T-cell (primary cell): ENCODE data around the gene BARX2. TPM values are rescaled to one million over a fixed set of nuclear protein-coding genes. Genes with fewer than 3 reads are reported as not detected.

Experiments
- ATAC-seq, 4 experiments: fragments of 200-7000 bp in 3 of 4; fragments of 150-1000 bp in 1 of 4; cut with Tn5 transposase; replicated peaks in 1 of 4; 1 replicate in 3 of 4; 2 replicates in 1 of 4; pipeline ENCODE4 v1.10.0; 2021; ENCODE audit warnings: moderate library complexity in 3 of 4, mild to moderate bottlenecking in 2 of 4, moderate number of reproducible peaks in 1 of 4
- CTCF ChIA-PET, 2 donors: fragments of 300-600 bp; sonication (Branson Sonifier 250); formaldehyde crosslinking; loops; one replicate each; lab custom pipeline; 2022; ENCODE audit warnings: antibody characterized with exemption in 2 of 2; lab: Charles Lee
- POLR2A ChIA-PET, 2 donors: fragments of 300-600 bp; sonication (Branson Sonifier 250); formaldehyde crosslinking; loops; one replicate each; lab custom pipeline; 2022; ENCODE audit warnings: antibody characterized with exemption in 2 of 2; lab: Charles Lee
- DNase-seq, 35 experiments: peaks; one replicate each; pipeline versions ENCODE4 v3.0.0 to v3.0.0-alpha.2; 2013 to 2023
- H3K27ac ChIP-seq: one replicate; pipeline ENCODE4 v1.5.1; 2013; ENCODE audit warnings: low read length
- H3K27me3 ChIP-seq, 2 experiments: replicated peaks in 1 of 2; 1 replicate in 1 of 2; 2 replicates in 1 of 2; pipeline versions ENCODE4 v1.6.1 to v1.7.0; 2013; ENCODE audit warnings: low read length in 1 of 2, mixed read lengths in 1 of 2; ENCODE audit not compliant: control insufficient read depth in 2 of 2, insufficient read depth in 2 of 2; ENCODE audit errors: extremely low read depth in 1 of 2
- H3K36me3 ChIP-seq, 2 donors: 1 replicate in 1 of 2; 2 replicates in 1 of 2; pipeline versions ENCODE4 v1.6.1 to v1.7.0; 2013; ENCODE audit warnings: low read length in 1 of 2; ENCODE audit not compliant: control insufficient read depth in 2 of 2, insufficient read depth in 1 of 2; ENCODE audit errors: extremely low read depth in 1 of 2
- H3K4me1 ChIP-seq, 2 experiments: 1 replicate in 1 of 2; 2 replicates in 1 of 2; pipeline versions ENCODE4 v1.6.1 to v1.7.0; 2013; ENCODE audit warnings: low read length in 2 of 2, mixed read lengths in 1 of 2; ENCODE audit not compliant: insufficient read depth in 2 of 2, control insufficient read depth in 1 of 2; ENCODE audit errors: extremely low read depth in 1 of 2
- H3K4me3 ChIP-seq, 2 donors: 1 replicate in 1 of 2; 2 replicates in 1 of 2; pipeline versions ENCODE4 v1.5.1 to v1.7.0; 2013; ENCODE audit warnings: mild to moderate bottlenecking in 2 of 2, low read length in 1 of 2, moderate library complexity in 1 of 2; ENCODE audit not compliant: control insufficient read depth in 1 of 2; ENCODE audit errors: extremely low read depth in 1 of 2
- H3K9me3 ChIP-seq: 2 replicates; pipeline ENCODE4 v1.7.0; 2013
- H3K27ac Mint-ChIP-seq, 2 donors: one replicate each; pipeline ENCODE4 v1.8.0; 2020 to 2021; ENCODE audit warnings: mild to moderate bottlenecking in 2 of 2, mixed read lengths in 2 of 2
- H3K27me3 Mint-ChIP-seq, 2 donors: one replicate each; pipeline ENCODE4 v1.8.0; 2021 to 2022; ENCODE audit warnings: mixed read lengths in 2 of 2
- H3K36me3 Mint-ChIP-seq: one replicate; pipeline ENCODE4 v1.8.0; 2021; ENCODE audit warnings: mixed read lengths
- H3K4me1 Mint-ChIP-seq, 3 donors: one replicate each; pipeline ENCODE4 v1.8.0; 2020 to 2022; ENCODE audit warnings: mixed read lengths in 3 of 3, mild to moderate bottlenecking in 1 of 3
- H3K4me3 Mint-ChIP-seq, 3 donors: one replicate each; pipeline ENCODE4 v1.8.0; 2020 to 2022; ENCODE audit warnings: mild to moderate bottlenecking in 3 of 3, mixed read lengths in 3 of 3, moderate library complexity in 3 of 3
- H3K9me3 Mint-ChIP-seq, 3 donors: one replicate each; pipeline ENCODE4 v1.8.0; 2020 to 2022; ENCODE audit warnings: mixed read lengths in 3 of 3
- WGBS: methylation state at CpG from one replicate; pipeline ENCODE4 v1.1.5; 2013; ENCODE audit warnings: missing lambda C conversion rate; ENCODE audit not compliant: insufficient coverage; 5-methylcytosine and 5-hydroxymethylcytosine counted together
- total RNA-seq, 35 experiments: library from RNA in 6 of 35; stranded (reverse) in 6 of 35; fragments of 120-200 nt in 1 of 35; gene quantifications; one replicate each; pipeline versions ENCODE4 v1.2.1 to v1.2.4 and lab custom pipeline; 2013 to 2026

Gene BARX2
- total RNA-seq, 5 donors from 2014 or later (not counting 1 experiment from before 2014, with no cell fraction given) = not detected

DNA sequence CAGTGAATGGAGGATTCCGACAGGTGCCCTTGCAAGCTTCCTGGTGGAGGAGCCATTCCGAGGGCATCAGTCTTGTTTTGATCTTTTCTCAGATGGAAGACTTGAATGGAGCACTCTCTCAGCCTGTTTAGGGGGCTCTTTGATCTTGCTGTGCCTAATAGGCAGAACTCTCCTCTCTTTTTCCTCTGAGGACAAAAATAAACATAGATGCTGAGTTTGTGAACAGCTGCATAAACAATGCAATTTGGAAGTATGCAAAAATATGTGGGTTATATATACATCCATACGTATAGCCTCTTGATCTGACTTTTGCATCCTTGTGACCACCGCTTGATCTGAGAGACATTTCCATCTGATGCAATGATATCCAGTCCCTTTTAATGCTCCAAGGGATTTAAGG lies 29.1 kb downstream of the BARX2 start:
- ChIA-PET CTCF (no interaction called here), POLR2A (no interaction called here)
- H3K27me3 Mint-ChIP-seq = peaks cover 8 to 16% of the 10 kb centered on the region in 2 donors
- DNase-seq (no peak), ATAC-seq (no peak)
- WGBS = 90% methylated on average over 2 of the region's 4 CpGs
- no peaks in the 10 kb centered on the region for H3K4me1 Mint-ChIP-seq
- Histone ChIP-seq H3K4me3 (no peak overlapping the region), H3K36me3 (no peaks in the 10 kb centered on the region), H3K27ac (no peak overlapping the region), H3K9me3 (no peaks in the 10 kb centered on the region), H3K27me3 (no peaks in the 10 kb centered on the region), H3K4me1 (no peaks in the 10 kb centered on the region)
- H3K9me3 Mint-ChIP-seq = no peaks in the 10 kb centered on the region
- no peak overlapping the region for H3K27ac Mint-ChIP-seq
- H3K4me3 Mint-ChIP-seq = no peak overlapping the region
- no peaks in the 10 kb centered on the region for H3K36me3 Mint-ChIP-seq

DNA sequence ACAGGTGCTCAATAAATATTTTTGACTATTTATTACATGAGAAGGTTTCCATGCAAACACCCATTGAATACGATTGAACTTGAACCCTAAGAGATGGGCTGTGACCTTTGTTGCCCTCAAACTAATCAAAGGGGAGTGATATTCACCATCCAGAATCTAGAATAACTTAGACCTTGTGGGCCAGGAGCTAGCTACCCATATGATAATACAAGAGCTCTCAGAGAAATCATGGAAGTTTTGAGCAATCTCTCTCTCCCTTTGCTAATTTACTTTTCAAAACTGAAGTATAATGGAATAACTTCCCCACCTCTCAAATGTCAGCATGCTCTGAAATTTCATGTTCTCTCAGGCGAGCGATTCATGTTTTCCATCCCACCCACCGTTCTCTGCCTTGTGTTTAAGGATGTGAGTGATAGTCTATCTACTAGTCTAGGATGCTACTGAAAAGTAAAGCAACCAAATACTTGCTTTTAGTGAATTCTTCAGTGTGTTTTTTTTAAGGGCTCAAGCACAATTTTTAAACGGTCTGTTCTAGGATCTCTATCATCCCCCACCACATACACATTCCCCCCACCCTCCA lies 33.3 kb downstream of the BARX2 start:
- no peaks in the 10 kb centered on the region for H3K27me3 ChIP-seq
- H3K4me1 Mint-ChIP-seq = no peaks in the 10 kb centered on the region
- POLR2A ChIA-PET = no interaction called here
- no peaks in the 10 kb centered on the region for H3K4me1 ChIP-seq
- H3K4me3 Mint-ChIP-seq = no peak overlapping the region
- no peak for ATAC-seq
- peaks cover 3 to 11% of the 10 kb centered on the region in 2 donors for H3K27me3 Mint-ChIP-seq
- H3K4me3 ChIP-seq = no peak overlapping the region
- no peak for DNase-seq
- no peak overlapping the region for H3K27ac ChIP-seq
- no peaks in the 10 kb centered on the region for H3K36me3 Mint-ChIP-seq
- H3K9me3 Mint-ChIP-seq = no peaks in the 10 kb centered on the region
- no peaks in the 10 kb centered on the region for H3K36me3 ChIP-seq
- no peak overlapping the region for H3K27ac Mint-ChIP-seq
- no CpG with 5 or more reads among the region's 5 CpGs for WGBS
- CTCF ChIA-PET = no interaction called here
- no peaks in the 10 kb centered on the region for H3K9me3 ChIP-seq

DNA sequence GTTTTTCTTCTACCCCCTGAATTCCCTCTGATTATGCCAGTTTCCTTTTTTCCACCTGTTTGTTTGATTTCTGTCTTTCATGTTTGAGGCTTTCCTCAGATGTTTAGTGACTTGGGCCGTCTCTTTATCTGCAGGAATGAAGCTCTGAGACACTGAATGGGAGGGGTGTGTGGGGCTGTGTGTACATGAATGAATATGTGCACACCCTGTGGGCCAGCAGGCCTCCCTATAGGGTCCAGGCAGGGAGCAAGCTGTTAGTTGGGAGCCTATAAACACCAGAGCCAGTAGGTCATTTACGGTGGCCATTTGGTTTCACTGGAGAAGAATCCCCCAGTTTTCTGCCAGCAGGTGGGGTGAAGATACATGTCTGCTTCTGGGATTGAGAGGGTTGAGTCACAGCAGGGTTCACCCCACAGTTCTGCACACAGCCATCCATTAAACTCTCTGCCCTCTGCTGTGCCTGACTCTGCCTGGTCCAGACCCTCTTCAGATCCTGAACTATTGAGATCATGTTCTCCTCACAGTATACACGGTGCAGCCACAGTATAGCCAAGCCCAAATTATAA lies 34.8 kb downstream of the BARX2 start:
- POLR2A ChIA-PET = no interaction called here
- Histone ChIP-seq H3K9me3 (no peaks in the 10 kb centered on the region), H3K4me3 (no peak overlapping the region), H3K27me3 (no peaks in the 10 kb centered on the region), H3K36me3 (no peaks in the 10 kb centered on the region), H3K27ac (no peak overlapping the region), H3K4me1 (no peaks in the 10 kb centered on the region)
- Mint-ChIP-seq H3K27ac (no peak overlapping the region), H3K9me3 (no peaks in the 10 kb centered on the region), H3K36me3 (no peaks in the 10 kb centered on the region), H3K4me3 (no peak overlapping the region), H3K4me1 (no peaks in the 10 kb centered on the region), H3K27me3 (peaks cover 2 to 10% of the 10 kb centered on the region in 2 donors)
- 57% methylated on average over 1 of the region's 3 CpGs for WGBS
- CTCF ChIA-PET = no interaction called here
- ATAC-seq (no peak), DNase-seq (no peak)

DNA sequence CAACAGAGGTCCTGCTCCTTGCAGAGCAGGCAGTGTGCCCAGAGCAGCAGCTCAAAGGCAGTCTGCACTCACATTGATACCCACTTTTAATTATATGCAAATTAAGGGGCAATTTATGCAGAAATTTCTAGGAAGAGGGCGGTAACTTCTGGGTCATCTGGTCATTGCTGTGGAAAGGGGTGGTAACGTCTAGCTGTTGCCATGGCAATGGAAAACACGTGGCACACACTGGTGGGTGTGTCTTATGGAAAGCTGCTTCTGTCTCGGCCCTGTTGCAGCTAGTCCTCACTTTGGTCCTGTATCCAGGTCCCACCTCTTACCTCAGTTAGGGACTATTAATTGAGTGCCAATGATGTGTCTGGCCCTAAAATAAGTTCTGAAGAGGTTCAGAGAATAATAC lies 36.8 kb downstream of the BARX2 start:
- Mint-ChIP-seq H3K36me3 (no peaks in the 10 kb centered on the region), H3K27me3 (peaks cover 0 to 4% of the 10 kb centered on the region in 2 donors), H3K27ac (no peak overlapping the region), H3K4me1 (no peaks in the 10 kb centered on the region), H3K9me3 (no peaks in the 10 kb centered on the region), H3K4me3 (no peak overlapping the region)
- Histone ChIP-seq H3K4me3 (no peak overlapping the region), H3K4me1 (no peaks in the 10 kb centered on the region), H3K27ac (no peak overlapping the region), H3K36me3 (no peaks in the 10 kb centered on the region), H3K9me3 (no peaks in the 10 kb centered on the region), H3K27me3 (no peaks in the 10 kb centered on the region)
- no CpG with 5 or more reads among the region's 4 CpGs for WGBS
- ATAC-seq = no peak
- DNase-seq = no peak
- ChIA-PET CTCF (no interaction called here), POLR2A (no interaction called here)

DNA sequence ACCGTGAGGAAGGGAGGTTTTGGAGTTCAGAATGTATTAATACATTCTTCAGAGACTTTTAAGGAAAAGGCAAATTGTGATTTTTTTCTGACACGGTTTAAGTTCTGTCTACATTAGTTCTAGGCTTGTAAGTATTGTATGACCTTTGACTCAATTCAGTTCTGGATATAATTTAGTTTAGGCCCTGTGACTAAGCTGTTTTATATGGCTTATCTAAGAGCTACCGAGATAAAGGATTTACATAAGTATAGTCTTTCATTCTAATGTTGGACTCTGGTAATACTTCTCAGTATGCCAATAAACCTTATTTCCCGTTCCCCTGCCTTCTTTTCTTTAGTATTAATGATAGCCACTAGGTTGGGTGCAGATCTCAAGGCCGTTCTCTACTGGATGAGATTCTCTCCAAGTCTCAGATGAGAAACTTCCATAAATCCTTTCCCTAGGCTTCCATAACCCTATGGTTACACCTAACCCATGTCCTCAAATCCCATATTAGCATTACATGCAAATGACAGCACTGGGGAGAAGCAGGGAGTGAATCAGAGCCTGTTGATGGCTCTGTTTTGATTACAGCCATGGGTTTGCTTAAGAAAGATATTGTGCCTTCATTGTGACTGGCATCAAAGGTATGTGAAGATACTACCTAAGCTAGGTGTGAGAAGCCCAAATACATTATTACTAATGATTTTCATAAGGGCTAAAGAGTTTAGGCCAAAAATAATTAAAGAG lies 38.7 kb downstream of the BARX2 start:
- Mint-ChIP-seq H3K4me3 (no peak overlapping the region), H3K27me3 (no peaks in the 10 kb centered on the region), H3K36me3 (no peaks in the 10 kb centered on the region), H3K27ac (no peak overlapping the region), H3K9me3 (no peaks in the 10 kb centered on the region), H3K4me1 (peaks cover 0 to 2% (median 0%) of the 10 kb centered on the region in 3 donors)
- CTCF ChIA-PET = no interaction called here
- Histone ChIP-seq H3K9me3 (no peaks in the 10 kb centered on the region), H3K4me1 (no peaks in the 10 kb centered on the region), H3K36me3 (no peaks in the 10 kb centered on the region), H3K4me3 (no peak overlapping the region), H3K27me3 (no peaks in the 10 kb centered on the region), H3K27ac (no peak overlapping the region)
- POLR2A ChIA-PET = no interaction called here
- WGBS = 89% methylated on average over 1 of the region's 5 CpGs
- no peak for DNase-seq
- ATAC-seq = no peak

DNA sequence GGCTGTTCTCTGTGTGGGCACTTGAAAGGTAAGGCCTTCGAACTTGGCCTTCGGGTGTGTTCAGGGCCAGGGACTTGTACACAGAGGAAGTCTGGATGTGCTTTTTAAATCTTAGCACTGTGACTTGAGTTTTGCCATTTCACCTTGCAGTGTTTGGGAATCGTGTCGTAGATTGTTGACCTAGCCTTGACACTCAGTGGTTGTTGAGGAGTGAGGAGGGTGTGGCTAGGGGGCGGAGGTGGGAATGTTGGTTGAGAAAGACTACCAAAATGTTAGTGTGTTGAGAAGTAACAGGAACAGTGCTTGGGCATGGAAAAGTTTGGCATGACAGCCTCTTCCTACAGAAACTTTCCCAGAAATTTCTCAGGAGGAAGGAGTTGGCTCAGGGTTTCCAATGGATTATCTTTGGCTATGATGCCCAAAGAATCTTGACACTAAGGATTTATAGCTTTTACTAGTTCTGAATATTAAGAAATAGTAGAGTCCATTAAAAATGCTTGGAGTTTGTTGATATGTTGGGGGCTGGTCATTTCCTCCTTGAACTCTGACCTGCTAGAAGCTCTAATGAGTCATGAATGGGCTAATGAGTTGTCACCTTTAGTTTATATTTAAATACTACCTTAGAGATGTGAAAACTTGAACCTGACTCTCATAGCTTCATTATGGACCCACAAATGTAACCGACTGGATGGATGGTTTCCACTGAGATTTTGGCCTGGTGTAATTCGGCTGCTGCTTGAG lies 40.6 kb downstream of the BARX2 start:
- Mint-ChIP-seq H3K27ac (no peak overlapping the region), H3K9me3 (no peaks in the 10 kb centered on the region), H3K4me1 (peaks cover 0 to 2% (median 0%) of the 10 kb centered on the region in 3 donors), H3K27me3 (no peaks in the 10 kb centered on the region), H3K4me3 (no peak overlapping the region), H3K36me3 (no peaks in the 10 kb centered on the region)
- H3K36me3 ChIP-seq = no peaks in the 10 kb centered on the region
- ATAC-seq (no peak), DNase-seq (no peak)
- H3K4me3 ChIP-seq = no peak overlapping the region
- H3K27ac ChIP-seq = no peak overlapping the region
- ChIA-PET POLR2A (no interaction called here), CTCF (interaction anchor here in 1 of 2 donors (0.5 kb wide), 1 partner anchor 281 kb away, joined by 3 read pairs; no protein-coding TSS in a partner anchor)
- H3K27me3 ChIP-seq = no peaks in the 10 kb centered on the region
- 96% methylated on average over 4 of the region's 7 CpGs for WGBS
- no peaks in the 10 kb centered on the region for H3K4me1 ChIP-seq
- no peaks in the 10 kb centered on the region for H3K9me3 ChIP-seq
